NT2/D1 (cell line): ENCODE results near the gene PRKCG.

Experiments
- SUZ12 ChIP-seq: IDR thresholded peaks from 2 replicates; pipeline ENCODE4 v1.6.1; 2011; ENCODE audit not compliant: insufficient read length, insufficient read depth; ENCODE audit errors: extremely low read depth
- YY1 ChIP-seq: IDR thresholded peaks from 2 replicates; pipeline ENCODE4 v1.6.1; 2011; ENCODE audit not compliant: insufficient read length, insufficient read depth
- ZNF274 ChIP-seq: IDR thresholded peaks from 2 replicates; pipeline ENCODE4 v1.6.1; 2011; ENCODE audit warnings: mild to moderate bottlenecking, low read depth, low read length

DNA sequence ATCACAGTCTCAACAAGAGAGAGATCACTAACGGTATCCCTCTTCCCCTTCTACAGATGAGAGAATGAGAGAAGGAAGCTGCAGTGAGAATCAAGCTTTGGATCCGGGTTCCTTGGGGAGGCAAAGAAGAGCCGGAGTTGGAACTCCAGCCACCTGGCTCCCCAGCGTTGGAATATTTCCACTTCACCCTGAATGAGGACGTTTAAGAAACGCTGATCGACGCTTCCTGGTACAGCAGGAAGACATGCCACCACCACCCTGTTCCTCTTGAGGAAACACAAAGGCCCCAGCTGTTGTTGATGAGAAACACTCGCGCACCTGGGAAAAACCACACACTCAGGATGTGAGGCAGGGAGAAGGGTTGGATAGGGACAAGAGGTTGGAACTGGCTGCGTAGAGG lies 69.4 kb downstream of the PRKCG start:
- no peak for TF ChIP-seq YY1
- TF ChIP-seq ZNF274: no peak
- TF ChIP-seq SUZ12: no peak
